Right lobe of liver (tissue), 6 donors: Measurements from ENCODE around the gene NLN. TPM values are rescaled to one million over a fixed set of nuclear protein-coding genes. Genes with fewer than 3 reads are reported as not detected.

Source experiments
- ATAC-seq, 4 donors: fragments of 200-7000 bp; cut with Tn5 transposase; one replicate each; pipeline ENCODE4 v1.9.1; 2020; ENCODE audit warnings: mild to moderate bottlenecking in 4 of 4, moderate library complexity in 4 of 4
- DNase-seq, 3 donors: peaks; one replicate each; pipeline ENCODE4 v3.0.0-alpha.2; 2020
- H3K27ac ChIP-seq, 3 donors: fragments of 200-600 bp; one replicate each; pipeline ENCODE4 v1.8.0; 2022
- H3K27me3 ChIP-seq, 2 donors: fragments of 200-600 bp; one replicate each; pipeline ENCODE4 v1.8.0; 2022
- H3K36me3 ChIP-seq, 4 donors: fragments of 200-600 bp; sonication (generic) in 1 of 4; one replicate each; pipeline versions ENCODE4 v1.5.1 to v1.8.0; 2017 to 2022; ENCODE audit warnings: control low read depth in 1 of 4
- H3K4me1 ChIP-seq, 4 donors: fragments of 200-600 bp; sonication (generic) in 1 of 4; one replicate each; pipeline versions ENCODE4 v1.5.1 to v1.8.0; 2017 to 2022; ENCODE audit warnings: control low read depth in 1 of 4
- H3K4me3 ChIP-seq, 3 donors: fragments of 200-600 bp; one replicate each; pipeline ENCODE4 v1.8.0; 2022
- H3K9me3 ChIP-seq, 4 donors: fragments of 200-600 bp; sonication (generic) in 1 of 4; one replicate each; pipeline versions ENCODE4 v1.5.1 to v1.8.0; 2017 to 2022; ENCODE audit warnings: control low read depth in 1 of 4
- CTCF ChIP-seq, 4 donors: fragments of 200-600 bp in 3 of 4; fragments of 450-650 bp in 1 of 4; IDR thresholded peaks; one replicate each; pipeline versions ENCODE4 v1.5.1 to v1.8.0; 2016 to 2022; ENCODE audit warnings: antibody characterized with exemption in 4 of 4, mild to moderate bottlenecking in 2 of 4
- POLR2A ChIP-seq: fragments of 450-650 bp; IDR thresholded peaks from one replicate; pipeline ENCODE4 v1.6.1; 2017; ENCODE audit warnings: antibody characterized with exemption, mild to moderate bottlenecking
- WGBS: methylation state at CpG from one replicate; pipeline ENCODE4 v1.1.6; 2018; ENCODE audit warnings: low coverage, low lambda C conversion rate; ENCODE audit not compliant: insufficient coverage; ENCODE audit errors: missing lambda C conversion rate; 5-methylcytosine and 5-hydroxymethylcytosine counted together
- intact Hi-C, 2 donors: fragments of 100-400 bp; cut with DNase I; formaldehyde crosslinking; loops; one replicate each; pipeline versions ENCODE4 v1.11.2 to v1.14.1; 2022
- total RNA-seq, 6 experiments: library from RNA; depleted of rRNA in 2 of 6; stranded (reverse); fragments of >200 nt in 2 of 6; fragmentation: NEBNext Ultra II Directional in 3 of 6; extraction: Animal tissue kit (Norgen Biotek cat#: 25700) in 3 of 6; gene quantifications; one replicate each; pipeline versions ENCODE4 v1.1.0 to v1.2.4, GENCODE V29; 2016 to 2023
- donor health status: DM: no; HTN: yes; CAD: no.
- donor health status: DM: no; HTN: no; CAD: no.
- donor health status: DM: no; HTN: no; CAD: no.
- donor health status: DM: no; HTN: yes; CAD: no.
- donor health status: DM: no; HTN: yes; CAD: no.

Gene NLN
- total RNA-seq, 6 experiments from 2014 or later: 28.3 to 68.2 (median 36.7) TPM

- Histone ChIP-seq H3K27me3 (no peaks in the 10 kb centered on the region), H3K27ac (no peak overlapping the region), H3K36me3 (no peaks in the 10 kb centered on the region), H3K9me3 (no peaks in the 10 kb centered on the region), H3K4me3 (no peak overlapping the region), H3K4me1 (no peaks in the 10 kb centered on the region)
- 82% methylated on average over 1 of the region's 1 CpG for WGBS
- DNase-seq (no peak), ATAC-seq (no peak)
- no peak for TF ChIP-seq POLR2A
- TF ChIP-seq CTCF (IDR thresholded peaks at IDR 0.05): no peak
- intact Hi-C loops: no loop called here
These were observed 77.9 kb downstream of the NLN start for GRCh38 chr5:65799857-65800256.

- no peak for DNase-seq
- Histone ChIP-seq H3K4me1 (no peaks in the 10 kb centered on the region), H3K36me3 (no peaks in the 10 kb centered on the region), H3K27me3 (no peaks in the 10 kb centered on the region), H3K4me3 (no peak overlapping the region), H3K27ac (no peak overlapping the region), H3K9me3 (no peaks in the 10 kb centered on the region)
- intact Hi-C loops: no loop called here
- 69% methylated on average over 3 of the region's 3 CpGs for WGBS
- TF ChIP-seq POLR2A: no peak
- ATAC-seq: no peak
These were observed 78.8 kb downstream of the NLN start for GRCh38 chr5:65800775-65801174.

DNA sequence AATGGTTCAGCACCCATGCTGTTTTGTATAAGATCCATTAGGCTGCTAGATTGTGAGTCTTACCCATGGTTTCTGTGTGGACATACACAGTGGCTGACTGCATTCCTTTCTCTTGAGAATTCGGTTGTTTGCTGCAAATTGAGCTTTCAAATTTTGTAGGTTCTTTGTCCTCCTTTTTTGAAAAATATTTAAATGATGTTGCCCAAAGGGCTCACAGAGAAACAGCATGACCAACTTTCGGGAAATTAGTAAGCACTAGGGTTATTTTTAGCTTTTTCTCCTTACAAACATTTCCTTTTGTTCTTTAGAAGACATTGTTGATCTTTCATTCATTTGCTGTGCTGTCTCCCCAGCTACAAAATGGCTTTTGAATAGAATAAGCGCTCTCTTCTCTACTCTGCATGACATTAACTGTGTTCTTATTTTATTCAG, 79.4 kb downstream of the NLN start:
- intact Hi-C loops: no loop called here
- DNase-seq (no peak), ATAC-seq (no peak)
- 68% methylated on average over 3 of the region's 3 CpGs for WGBS
- no peaks in the 10 kb centered on the region for H3K9me3 ChIP-seq
- H3K27me3 ChIP-seq: no peaks in the 10 kb centered on the region
- no peaks in the 10 kb centered on the region for H3K4me1 ChIP-seq
- H3K4me3 ChIP-seq: no peak overlapping the region
- TF ChIP-seq CTCF (IDR thresholded peaks at IDR 0.05) (no peak), POLR2A (no peak)
- no peak overlapping the region for H3K27ac ChIP-seq
- no peaks in the 10 kb centered on the region for H3K36me3 ChIP-seq

DNA sequence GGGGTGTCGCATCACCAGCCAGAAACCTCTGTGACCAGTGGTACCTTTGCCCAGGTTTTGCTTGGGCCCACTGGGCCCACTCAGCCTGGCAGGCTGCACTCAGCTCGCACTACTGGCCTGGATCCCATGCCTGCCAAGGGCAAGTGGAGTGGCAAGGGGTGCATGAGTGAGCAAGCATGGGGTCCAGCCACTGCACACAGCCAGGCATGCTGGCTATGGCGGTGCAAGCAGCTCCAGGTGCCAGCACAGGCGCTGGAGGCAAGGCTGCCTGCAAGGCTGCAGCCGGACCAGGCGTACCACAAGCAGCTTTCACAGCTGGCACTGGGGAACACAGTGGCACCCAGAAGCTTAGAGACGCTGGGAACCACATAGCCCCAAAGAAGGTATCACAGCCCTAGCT, 80.1 kb downstream of the NLN start:
- no peak overlapping the region for H3K27ac ChIP-seq
- no peak for DNase-seq
- no peaks in the 10 kb centered on the region for H3K27me3 ChIP-seq
- H3K4me3 ChIP-seq: no peak overlapping the region
- no peaks in the 10 kb centered on the region for H3K9me3 ChIP-seq
- H3K36me3 ChIP-seq: no peaks in the 10 kb centered on the region
- no peak for ATAC-seq
- H3K4me1 ChIP-seq: no peaks in the 10 kb centered on the region
- WGBS: 100% methylated on average over 1 of the region's 7 CpGs
- intact Hi-C loops: no loop called here
- TF ChIP-seq POLR2A: no peak
- no peak for TF ChIP-seq CTCF (IDR thresholded peaks at IDR 0.05)

DNA sequence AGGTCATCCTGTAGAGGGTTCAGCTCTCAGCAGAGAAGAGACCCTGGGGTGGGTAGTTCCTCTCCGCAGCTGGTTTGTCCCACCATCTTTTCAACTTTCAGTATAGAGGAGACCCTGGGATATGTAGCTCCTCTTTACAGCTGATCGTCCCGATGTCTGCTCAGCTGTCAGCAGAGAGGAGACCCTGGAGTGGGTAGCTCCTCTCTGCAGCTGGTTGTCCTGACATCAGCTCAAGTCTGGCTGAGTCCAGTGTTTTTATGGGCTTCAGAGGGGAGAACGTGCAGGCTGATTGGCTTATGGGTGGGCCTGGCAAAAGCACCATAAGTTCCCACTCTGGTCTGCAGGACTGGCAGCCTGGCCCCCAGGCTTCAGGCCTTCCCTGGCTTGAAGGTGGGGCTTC, 80.8 kb downstream of the NLN start:
- Histone ChIP-seq H3K4me1 (no peaks in the 10 kb centered on the region), H3K36me3 (no peaks in the 10 kb centered on the region), H3K27me3 (no peaks in the 10 kb centered on the region), H3K27ac (no peak overlapping the region), H3K9me3 (no peaks in the 10 kb centered on the region), H3K4me3 (no peak overlapping the region)
- intact Hi-C loops: no loop called here
- no peak for DNase-seq
- WGBS: 100% methylated on average over 1 of the region's 4 CpGs
- TF ChIP-seq POLR2A: no peak
- no peak for TF ChIP-seq CTCF (IDR thresholded peaks at IDR 0.05)
- no peak for ATAC-seq
